Medulla oblongata (tissue), 1 donor: ENCODE measurements around the gene HGF.
"Not testable (repeated sequence)": the region's sequence is repeated elsewhere in the genome, so short reads cannot be mapped to it uniquely, and the experiment has no call there.

Source experiments
- DNase-seq: peaks from one replicate; pipeline ENCODE4 v3.0.0-alpha.2; 2015; ENCODE audit errors: extremely low spot score

The HGF gene

GRCh38 chr7:81769891-81770727 is at the start of gene HGF:
HGF (minus strand) TSS chr7:81770047; CDS start chr7:81769971, 76 bp downstream.
- DNase-seq: peak; percentile 64

- no peak for DNase-seq
Measured at GRCh38 chr7:81816312-81816711, 46.5 kb upstream of the HGF start.

- DNase-seq: not testable (repeated sequence)
Measured at GRCh38 chr7:81812866-81813476, 43.1 kb upstream of the HGF start.

GRCh38 chr7:81811956-81812865 is 42.4 kb upstream of the HGF start:
- no peak for DNase-seq

GRCh38 chr7:81810476-81811155 is 40.8 kb upstream of the HGF start:
- DNase-seq: peak; percentile 31

- not testable (repeated sequence) for DNase-seq
Measured at GRCh38 chr7:81808310-81808709, 38.5 kb upstream of the HGF start.

- DNase-seq: no peak
Measured at GRCh38 chr7:81803267-81803666, 33.4 kb upstream of the HGF start.

GRCh38 chr7:81802251-81802650 is 32.4 kb upstream of the HGF start:
- DNase-seq: no peak

- DNase-seq: no peak
Measured at GRCh38 chr7:81801532-81801931, 31.7 kb upstream of the HGF start.

GRCh38 chr7:81791568-81792518 is 22.0 kb upstream of the HGF start:
- no peak for DNase-seq

- DNase-seq: no peak
Measured at GRCh38 chr7:81790686-81791085, 20.8 kb upstream of the HGF start.

GRCh38 chr7:81790120-81790500 is 20.3 kb upstream of the HGF start:
- no peak for DNase-seq

- no peak for DNase-seq
Measured at GRCh38 chr7:81789406-81790119, 19.7 kb upstream of the HGF start.

- no peak for DNase-seq
Measured at GRCh38 chr7:81788246-81788645, 18.4 kb upstream of the HGF start.

- DNase-seq: no peak
Measured at GRCh38 chr7:81783818-81784217, 14.0 kb upstream of the HGF start.

- no peak for DNase-seq
Measured at GRCh38 chr7:81780914-81781693, 11.3 kb upstream of the HGF start.

GRCh38 chr7:81779706-81780105 is 9.9 kb upstream of the HGF start:
- no peak for DNase-seq

GRCh38 chr7:81777697-81778096 is 7.8 kb upstream of the HGF start:
- DNase-seq: no peak
